HepG2 (cell line): ENCODE data around the gene PDIA5. TPM values are rescaled to one million over a fixed set of nuclear protein-coding genes. Genes with fewer than 3 reads are reported as not detected.
A peak's percentile ranks its signal among the peaks of the same experiment; 100 is the strongest.

Experiments
- ARID5B ChIP-seq: IDR thresholded peaks from 2 replicates; pipeline ENCODE4 v1.4.0; 2020; ENCODE audit warnings: mild to moderate bottlenecking, missing genetic modification reagents
- CBX2 ChIP-seq, 2 experiments: fragments of 200-600 bp in 1 of 2; sonication (generic); formaldehyde crosslinking in 1 of 2; IDR thresholded peaks; 2 replicates each; pipeline versions ENCODE4 v1.7.0 to v1.8.1; 2018 to 2022; ENCODE audit warnings: low read depth in 2 of 2, low read length in 1 of 2, mild to moderate bottlenecking in 1 of 2, missing genetic modification reagents in 1 of 2
- GMEB1 ChIP-seq: sonication (generic); formaldehyde crosslinking; IDR thresholded peaks from 2 replicates; pipeline ENCODE4 v1.5.1; 2020; ENCODE audit warnings: missing genetic modification reagents, mild to moderate bottlenecking, borderline replicate concordance
- JUN ChIP-seq: sonication (generic); formaldehyde crosslinking; IDR thresholded peaks from 2 replicates; pipeline ENCODE4 v1.4.0; 2020; ENCODE audit warnings: mild to moderate bottlenecking, missing genetic modification reagents
- NCOA2 ChIP-seq: sonication (generic); formaldehyde crosslinking; IDR thresholded peaks from 2 replicates; pipeline ENCODE4 v1.8.0; 2022; ENCODE audit warnings: inconsistent platforms
- NFIC ChIP-seq: IDR thresholded peaks from 2 replicates; pipeline ENCODE4 v1.6.1; 2012; ENCODE audit warnings: mild to moderate bottlenecking, low read length, inconsistent platforms
- RELA ChIP-seq: sonication (generic); formaldehyde crosslinking; IDR thresholded peaks from 2 replicates; pipeline ENCODE4 v1.4.0; 2020; ENCODE audit warnings: missing genetic modification reagents
- SAFB2 ChIP-seq: sonication (generic); formaldehyde crosslinking; IDR thresholded peaks from 2 replicates; pipeline ENCODE4 v1.5.1; 2020; ENCODE audit warnings: missing genetic modification reagents, low read depth, mild to moderate bottlenecking, borderline replicate concordance
- SALL2 ChIP-seq: sonication (generic); formaldehyde crosslinking; IDR thresholded peaks from 2 replicates; pipeline ENCODE4 v1.8.1; 2023; ENCODE audit warnings: mild to moderate bottlenecking, missing genetic modification reagents, inconsistent platforms
- SIX4 ChIP-seq: sonication (generic); formaldehyde crosslinking; IDR thresholded peaks from 2 replicates; pipeline ENCODE4 v1.4.0; 2020; ENCODE audit warnings: missing genetic modification reagents
- SP140L ChIP-seq: sonication (generic); formaldehyde crosslinking; IDR thresholded peaks from 2 replicates; pipeline ENCODE4 v1.4.0; 2020; ENCODE audit warnings: missing genetic modification reagents, borderline replicate concordance
- SP5 ChIP-seq: IDR thresholded peaks from 2 replicates; pipeline ENCODE4 v1.6.1; 2016; ENCODE audit warnings: low read depth, borderline replicate concordance
- SRSF1 ChIP-seq: fragments of 200-400 bp; formaldehyde crosslinking; optimal IDR thresholded peaks from 2 replicates; pipeline ENCODE3; 2017; ENCODE audit warnings: mild to moderate bottlenecking, low read depth, low read length, moderate library complexity
- TBX2 ChIP-seq: sonication (generic); formaldehyde crosslinking; IDR thresholded peaks from 2 replicates; pipeline ENCODE4 v1.5.0; 2020; ENCODE audit warnings: missing genetic modification reagents, mild to moderate bottlenecking, borderline replicate concordance
- TCF7L2 ChIP-seq: IDR thresholded peaks from 2 replicates; pipeline ENCODE4 v1.6.1; 2011; ENCODE audit warnings: mild to moderate bottlenecking, low read depth, low read length, moderate library complexity
- THAP9 ChIP-seq: sonication (generic); formaldehyde crosslinking; IDR thresholded peaks from 2 replicates; pipeline ENCODE4; 2020; ENCODE audit warnings: missing genetic modification reagents, mild to moderate bottlenecking, borderline replicate concordance
- ZNF737 ChIP-seq: sonication (generic); formaldehyde crosslinking; IDR thresholded peaks from 2 replicates; pipeline ENCODE4 v1.5.0; 2020; ENCODE audit warnings: missing genetic modification reagents, mild to moderate bottlenecking, borderline replicate concordance
- ZSCAN5A ChIP-seq: sonication (generic); formaldehyde crosslinking; IDR thresholded peaks from 2 replicates; pipeline ENCODE4 v1.8.0; 2022; ENCODE audit warnings: mild to moderate bottlenecking, missing genetic modification reagents, borderline replicate concordance
- polyA plus RNA-seq, 8 experiments: library from polyadenylated mRNA; depleted of rRNA in 3 of 8; stranded (reverse) in 7 of 8; unstranded in 1 of 8; fragments of >200 nt; fragmentation: Illumina TruSeq in 4 of 8; extraction: Trizol in 4 of 8; gene quantifications; 2 replicates each; pipeline versions ENCODE4 v1.2.1 to v1.2.3, GENCODE V29; 2011 to 2016; ENCODE audit warnings: low read depth in 4 of 8, missing spikeins in 1 of 8, mixed read lengths in 1 of 8; ENCODE audit not compliant: insufficient read depth in 1 of 8
- total RNA-seq, 5 experiments: library from RNA; depleted of rRNA; stranded (reverse); fragments of >200 nt; fragmentation: Illumina TruSeq; extraction: Trizol; gene quantifications; 2 replicates each; pipeline ENCODE4 v1.2.3, GENCODE V29; 2016; ENCODE audit warnings: low read depth in 1 of 5

PDIA5 gene
- total and polyA plus RNA-seq, 2 of the 13 experiments (the other 11 are each of a cell fraction or from before 2014, with no cell fraction given), result 51.3 to 74.3 TPM

- TF ChIP-seq ARID5B (peak; percentile 81), SIX4 (no peak), SAFB2 (CRISPR knock-in tag) (no peak), CBX2 (IDR thresholded peaks at IDR 0.05; ENCODE audit: low read depth, low read length) (no peak), CBX2 (CRISPR knock-in tag; IDR thresholded peaks at IDR 0.05; ENCODE audit: low read depth) (no peak), TBX2 (CRISPR knock-in tag) (peak; percentile 83), NFIC (no peak), THAP9 (CRISPR knock-in tag) (no peak), ZNF737 (CRISPR knock-in tag) (no peak), NCOA2 (CRISPR knock-in tag) (peak; percentile 59), SP5 (CRISPR knock-in tag) (0 out of 2 replicates have a peak, but pooled peaks have one; percentile 38), SP140L (CRISPR knock-in tag) (no peak), SALL2 (CRISPR knock-in tag) (no peak), SRSF1 (no peak), TCF7L2 (no peak), GMEB1 (CRISPR knock-in tag) (no peak), RELA (CRISPR knock-in tag) (no peak), JUN (0 out of 2 replicates have a peak, but pooled peaks have one; percentile 37), ZSCAN5A (CRISPR knock-in tag) (no peak)
Measured at GRCh38 chr3:123157598-123158287, 90.9 kb downstream of the PDIA5 start (continued).
